GM12892 (cell line): Measurements from ENCODE around the gene GRAMD1B.

ENCODE experiments used
- POLR2A ChIP-seq: IDR thresholded peaks from 2 replicates; pipeline ENCODE4 v1.6.1; 2011; ENCODE audit warnings: low read depth, low read length, control low read depth
- TAF1 ChIP-seq: IDR thresholded peaks from 2 replicates; pipeline ENCODE4 v1.6.1; 2011; ENCODE audit warnings: low read depth, mild to moderate bottlenecking, control low read depth, low read length, borderline replicate concordance

GRCh38 chr11:123603666-123604065 is 173.6 kb downstream of the GRAMD1B start:
- TF ChIP-seq TAF1 (no peak), POLR2A (no peak)
